ENCODE measurements around the gene ACOX3.

GRCh38 chr4:8427761-8428287 lies 12.7 kb downstream of the ACOX3 start:
- no peak for TF ChIP-seq CTCF (IDR thresholded peaks at IDR 0.05 in 4 of 5, conservative IDR thresholded peaks at IDR 0.05 in 1 of 5)
- no peak for TF ChIP-seq POLR2A (IDR thresholded peaks at IDR 0.05)
